ENCODE data around the gene MAPK4.

MAPK4 gene

DNA sequence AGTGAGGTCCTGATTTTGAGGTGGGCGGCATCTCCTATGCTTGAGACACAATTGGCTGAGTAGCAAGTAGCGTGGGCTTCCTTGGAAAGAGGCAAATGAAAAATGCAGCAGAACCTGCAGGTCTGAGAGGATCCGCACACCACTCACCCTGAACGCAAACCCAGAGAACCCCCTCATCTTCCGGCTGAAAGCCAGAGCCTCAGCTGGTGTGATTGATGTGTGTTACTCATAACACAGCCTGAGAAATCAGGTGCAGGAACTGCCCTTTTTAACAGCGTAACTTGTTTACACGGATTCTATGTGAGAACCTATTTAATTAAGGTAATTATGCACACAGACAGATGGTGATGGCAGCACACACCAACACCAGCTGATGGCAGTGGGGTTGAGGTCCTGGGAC lies 136.5 kb downstream of the MAPK4 start:
- H3K4me3 ChIP-seq (ENCODE audit: low read depth, low read length): no peak overlapping the region
- no peak for TF ChIP-seq ZNF16 (tag by site-specific recombination; IDR thresholded peaks at IDR 0.05; ENCODE audit: low read depth)
- no peak for TF ChIP-seq ZNF140 (tag by site-specific recombination; IDR thresholded peaks at IDR 0.05)
- no peak for TF ChIP-seq AEBP2 (tag by site-specific recombination; IDR thresholded peaks at IDR 0.05; ENCODE audit: borderline replicate concordance)
- no peak for TF ChIP-seq TSHZ1 (tag by site-specific recombination; IDR thresholded peaks at IDR 0.05; ENCODE audit: borderline replicate concordance)
- TF ChIP-seq ZNF555 (tag by site-specific recombination; conservative IDR thresholded peaks at IDR 0.05): no peak
- TF ChIP-seq ZNF341 (tag by site-specific recombination; IDR thresholded peaks at IDR 0.05; ENCODE audit: low read depth): no peak
- TF ChIP-seq ZNF776 (tag by site-specific recombination; IDR thresholded peaks at IDR 0.05; ENCODE audit: borderline replicate concordance): no peak
- TF ChIP-seq, protein P1, sequence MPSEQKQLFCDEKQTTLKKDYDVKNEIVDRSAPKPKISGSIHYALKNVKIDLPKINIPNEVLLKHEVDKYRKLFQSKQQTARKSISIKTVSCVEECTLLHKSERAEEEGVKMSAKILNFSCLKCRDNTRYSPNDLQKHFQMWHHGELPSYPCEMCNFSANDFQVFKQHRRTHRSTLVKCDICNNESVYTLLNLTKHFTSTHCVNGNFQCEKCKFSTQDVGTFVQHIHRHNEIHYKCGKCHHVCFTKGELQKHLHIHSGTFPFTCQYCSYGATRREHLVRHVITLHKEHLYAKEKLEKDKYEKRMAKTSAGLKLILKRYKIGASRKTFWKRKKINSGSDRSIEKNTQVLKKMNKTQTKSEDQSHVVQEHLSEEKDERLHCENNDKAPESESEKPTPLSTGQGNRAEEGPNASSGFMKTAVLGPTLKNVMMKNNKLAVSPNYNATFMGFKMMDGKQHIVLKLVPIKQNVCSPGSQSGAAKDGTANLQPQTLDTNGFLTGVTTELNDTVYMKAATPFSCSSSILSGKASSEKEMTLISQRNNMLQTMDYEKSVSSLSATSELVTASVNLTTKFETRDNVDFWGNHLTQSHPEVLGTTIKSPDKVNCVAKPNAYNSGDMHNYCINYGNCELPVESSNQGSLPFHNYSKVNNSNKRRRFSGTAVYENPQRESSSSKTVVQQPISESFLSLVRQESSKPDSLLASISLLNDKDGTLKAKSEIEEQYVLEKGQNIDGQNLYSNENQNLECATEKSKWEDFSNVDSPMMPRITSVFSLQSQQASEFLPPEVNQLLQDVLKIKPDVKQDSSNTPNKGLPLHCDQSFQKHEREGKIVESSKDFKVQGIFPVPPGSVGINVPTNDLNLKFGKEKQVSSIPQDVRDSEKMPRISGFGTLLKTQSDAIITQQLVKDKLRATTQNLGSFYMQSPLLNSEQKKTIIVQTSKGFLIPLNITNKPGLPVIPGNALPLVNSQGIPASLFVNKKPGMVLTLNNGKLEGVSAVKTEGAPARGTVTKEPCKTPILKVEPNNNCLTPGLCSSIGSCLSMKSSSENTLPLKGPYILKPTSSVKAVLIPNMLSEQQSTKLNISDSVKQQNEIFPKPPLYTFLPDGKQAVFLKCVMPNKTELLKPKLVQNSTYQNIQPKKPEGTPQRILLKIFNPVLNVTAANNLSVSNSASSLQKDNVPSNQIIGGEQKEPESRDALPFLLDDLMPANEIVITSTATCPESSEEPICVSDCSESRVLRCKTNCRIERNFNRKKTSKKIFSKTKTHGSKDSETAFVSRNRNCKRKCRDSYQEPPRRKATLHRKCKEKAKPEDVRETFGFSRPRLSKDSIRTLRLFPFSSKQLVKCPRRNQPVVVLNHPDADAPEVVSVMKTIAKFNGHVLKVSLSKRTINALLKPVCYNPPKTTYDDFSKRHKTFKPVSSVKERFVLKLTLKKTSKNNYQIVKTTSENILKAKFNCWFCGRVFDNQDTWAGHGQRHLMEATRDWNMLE (tag by site-specific recombination; conservative IDR thresholded peaks at IDR 0.05; ENCODE audit: low read depth): no peak
- no peak for TF ChIP-seq ZNF843 (tag by site-specific recombination; IDR thresholded peaks at IDR 0.05)
- TF ChIP-seq SP2 (tag by site-specific recombination; IDR thresholded peaks at IDR 0.05): no peak
- no peak for TF ChIP-seq ZNF654 (tag by site-specific recombination; IDR thresholded peaks at IDR 0.05; ENCODE audit: low read depth)
- TF ChIP-seq PRDM1 (tag by site-specific recombination; IDR thresholded peaks at IDR 0.05): no peak
- no peak for TF ChIP-seq ZNF23 (tag by site-specific recombination; IDR thresholded peaks at IDR 0.05; ENCODE audit: borderline replicate concordance)
- no peak for TF ChIP-seq ZNF660 (tag by site-specific recombination; IDR thresholded peaks at IDR 0.05)
- TF ChIP-seq ZNF114 (tag by site-specific recombination; IDR thresholded peaks at IDR 0.05): no peak
- no peak for TF ChIP-seq ZBTB1 (tag by site-specific recombination; IDR thresholded peaks at IDR 0.05)
- TF ChIP-seq KLF8 (tag by site-specific recombination; IDR thresholded peaks at IDR 0.05): no peak
- no peak for TF ChIP-seq ZNF529 (tag by site-specific recombination; IDR thresholded peaks at IDR 0.05; ENCODE audit: insufficient replicate concordance)
- no peak for TF ChIP-seq ZNF837 (tag by site-specific recombination; IDR thresholded peaks at IDR 0.05)
- TF ChIP-seq ZNF626 (tag by site-specific recombination; IDR thresholded peaks at IDR 0.05): no peak
- CTCF ChIA-PET: no interaction called here
- no peak overlapping the region for H3K27ac ChIP-seq (ENCODE audit: extremely low read depth, low read depth, low read length)
- no peaks in the 10 kb centered on the region for H3K4me1 ChIP-seq (ENCODE audit: control insufficient read depth, insufficient read depth, low read length)
- POLR2A ChIA-PET: no interaction called here
- H3K36me3 ChIP-seq (ENCODE audit: control insufficient read depth in 2 of 2, insufficient read depth in 1 of 2, low read length in 2 of 2): no peaks in the 10 kb centered on the region
- H3K9me3 ChIP-seq (ENCODE audit: control insufficient read depth, insufficient read depth, low read depth, low read length): no peaks in the 10 kb centered on the region

All from HEK293 (cell line).